Measurements from ENCODE around the gene TES.
A peak's percentile ranks its signal among the peaks of the same experiment; 100 is the strongest.

Gene TES

GRCh38 chr7:116212869-116213268 lies 2.5 kb downstream of the TES start:
- TF ChIP-seq REST (IDR thresholded peaks at IDR 0.05; ENCODE audit: insufficient read depth in 1 of 2, low read depth in 2 of 2, low read length in 2 of 2) (no peak), POLR2AphosphoS5 (IDR thresholded peaks at IDR 0.05; ENCODE audit: low read depth, low read length) (no peak; the same call in 1 of the 2 replicates), TAF1 (IDR thresholded peaks at IDR 0.05; ENCODE audit: borderline replicate concordance, insufficient read depth, low read length) (no peak), SIN3A (IDR thresholded peaks at IDR 0.05; ENCODE audit: borderline replicate concordance, insufficient read depth, low read length) (peak; percentile 69; the same call in 1 of the 2 replicates)

GRCh38 chr7:116213361-116214130 lies 3.2 kb downstream of the TES start:
- TF ChIP-seq POLR2AphosphoS5 (IDR thresholded peaks at IDR 0.05; ENCODE audit: low read depth, low read length), result peak; percentile 24; the same call in 1 of the 2 replicates
- no peak for TF ChIP-seq FOXP2 (optimal IDR thresholded peaks at IDR 0.05; ENCODE audit: borderline replicate concordance, extremely low read depth, extremely low read length, insufficient read depth)
- TF ChIP-seq SIN3A (IDR thresholded peaks at IDR 0.05; ENCODE audit: borderline replicate concordance, insufficient read depth, low read length), result 0 out of 2 replicates have a peak, but pooled peaks have one; percentile 50

DNA sequence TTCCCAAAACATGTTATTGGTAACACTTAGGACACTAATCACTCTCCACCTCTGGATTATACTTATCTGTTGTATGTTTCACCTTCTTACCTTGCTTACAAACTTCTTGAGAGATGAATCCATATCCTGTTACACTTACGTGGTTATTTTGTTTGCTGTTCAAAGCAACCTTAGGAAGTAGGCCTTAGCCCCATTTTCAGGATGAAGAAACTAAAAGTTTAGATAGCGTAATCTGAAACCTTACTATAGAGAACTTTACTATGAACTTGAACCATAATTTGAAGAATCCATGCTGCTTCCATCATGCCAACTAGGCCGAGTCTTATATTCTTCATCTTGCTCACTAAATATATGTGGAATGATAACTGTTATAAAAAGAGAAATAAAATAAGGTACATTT lies 4.6 kb downstream of the TES start:
- TF ChIP-seq FOXP2 (optimal IDR thresholded peaks at IDR 0.05; ENCODE audit: borderline replicate concordance, extremely low read depth, extremely low read length, insufficient read depth) (no peak), POLR2AphosphoS5 (IDR thresholded peaks at IDR 0.05; ENCODE audit: low read depth, low read length) (no peak), TAF1 (IDR thresholded peaks at IDR 0.05; ENCODE audit: borderline replicate concordance, insufficient read depth, low read length) (no peak), SIN3A (IDR thresholded peaks at IDR 0.05; ENCODE audit: borderline replicate concordance, insufficient read depth, low read length) (no peak), REST (IDR thresholded peaks at IDR 0.05; ENCODE audit: insufficient read depth in 1 of 2, low read depth in 2 of 2, low read length in 2 of 2) (no peak)

- TF ChIP-seq POLR2AphosphoS5 (IDR thresholded peaks at IDR 0.05; ENCODE audit: low read depth, low read length) (no peak), SIN3A (IDR thresholded peaks at IDR 0.05; ENCODE audit: borderline replicate concordance, insufficient read depth, low read length) (no peak), FOXP2 (optimal IDR thresholded peaks at IDR 0.05; ENCODE audit: borderline replicate concordance, extremely low read depth, extremely low read length, insufficient read depth) (no peak), TAF1 (IDR thresholded peaks at IDR 0.05; ENCODE audit: borderline replicate concordance, insufficient read depth, low read length) (no peak), REST (IDR thresholded peaks at IDR 0.05; ENCODE audit: insufficient read depth in 1 of 2, low read depth in 2 of 2, low read length in 2 of 2) (no peak)
These were observed 5.2 kb downstream of the TES start for GRCh38 chr7:116215551-116215950.

DNA sequence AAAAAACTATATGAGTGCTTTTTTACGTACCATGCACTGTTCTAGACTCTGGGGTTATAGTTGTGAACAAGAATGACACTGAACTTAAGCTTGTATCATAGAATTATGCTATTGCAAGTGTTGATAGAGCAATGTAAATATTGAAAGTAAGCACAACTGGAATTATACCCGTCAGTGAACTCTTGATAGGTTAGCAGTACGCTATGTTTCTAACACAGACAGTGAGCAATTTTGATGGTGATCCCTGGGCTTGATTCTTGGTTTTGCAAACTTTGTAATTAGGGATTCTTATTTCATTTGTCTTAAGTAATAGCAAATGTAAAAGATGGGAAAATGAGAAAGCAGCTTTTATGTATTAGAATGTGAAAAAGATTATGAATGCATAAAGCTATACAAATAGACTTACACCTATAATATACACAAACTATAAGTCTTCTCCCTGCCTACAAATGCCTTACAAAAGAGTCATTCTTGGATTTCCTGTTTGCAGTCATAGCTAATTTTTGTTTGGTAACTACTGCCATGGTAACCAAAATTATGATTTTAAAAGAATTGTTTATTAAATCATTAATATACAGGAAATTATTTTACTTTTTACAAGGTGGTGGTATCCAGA lies 6.7 kb downstream of the TES start:
- TF ChIP-seq POLR2AphosphoS5 (IDR thresholded peaks at IDR 0.05; ENCODE audit: low read depth, low read length), result no peak

DNA sequence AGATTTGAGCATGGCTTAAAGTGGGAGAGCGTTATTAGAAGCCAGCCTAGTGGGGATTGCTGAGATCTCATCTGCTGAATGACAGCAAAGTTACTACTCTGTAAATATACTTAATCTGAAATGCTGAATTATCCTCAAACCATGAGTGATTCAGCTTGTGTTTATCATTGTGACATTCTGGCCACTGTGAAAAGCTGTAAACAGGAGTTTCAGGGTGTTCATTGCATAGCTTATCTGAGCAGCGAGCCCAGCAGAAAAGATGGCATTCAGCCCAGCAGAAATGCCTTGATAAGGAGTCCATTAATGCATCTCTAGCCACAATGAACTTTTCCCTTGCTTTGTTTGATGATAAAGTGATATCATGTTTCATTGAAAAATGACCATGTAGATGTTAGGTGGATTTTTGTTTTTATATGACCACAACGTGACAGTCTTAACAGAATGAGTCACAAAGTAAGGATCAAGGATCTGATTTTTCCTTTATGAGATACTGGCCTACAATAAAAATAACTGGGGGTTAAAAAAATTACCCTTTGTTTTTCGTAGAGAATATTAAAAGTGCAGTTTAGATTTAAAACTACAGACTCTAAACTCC lies 7.8 kb downstream of the TES start:
- TF ChIP-seq SIN3A (IDR thresholded peaks at IDR 0.05; ENCODE audit: borderline replicate concordance, insufficient read depth, low read length), result peak; percentile 82
- TF ChIP-seq REST (IDR thresholded peaks at IDR 0.05; ENCODE audit: insufficient read depth in 1 of 2, low read depth in 2 of 2, low read length in 2 of 2), result peak in 1 of 2 experiments; percentile 68; a peak in 1 of 4 replicates
- TF ChIP-seq TAF1 (IDR thresholded peaks at IDR 0.05; ENCODE audit: borderline replicate concordance, insufficient read depth, low read length), result no peak
- TF ChIP-seq FOXP2 (optimal IDR thresholded peaks at IDR 0.05; ENCODE audit: borderline replicate concordance, extremely low read depth, extremely low read length, insufficient read depth), result peak; percentile 92
